ENCODE measurements around the gene NTN3.

- TF ChIP-seq, protein P1, sequence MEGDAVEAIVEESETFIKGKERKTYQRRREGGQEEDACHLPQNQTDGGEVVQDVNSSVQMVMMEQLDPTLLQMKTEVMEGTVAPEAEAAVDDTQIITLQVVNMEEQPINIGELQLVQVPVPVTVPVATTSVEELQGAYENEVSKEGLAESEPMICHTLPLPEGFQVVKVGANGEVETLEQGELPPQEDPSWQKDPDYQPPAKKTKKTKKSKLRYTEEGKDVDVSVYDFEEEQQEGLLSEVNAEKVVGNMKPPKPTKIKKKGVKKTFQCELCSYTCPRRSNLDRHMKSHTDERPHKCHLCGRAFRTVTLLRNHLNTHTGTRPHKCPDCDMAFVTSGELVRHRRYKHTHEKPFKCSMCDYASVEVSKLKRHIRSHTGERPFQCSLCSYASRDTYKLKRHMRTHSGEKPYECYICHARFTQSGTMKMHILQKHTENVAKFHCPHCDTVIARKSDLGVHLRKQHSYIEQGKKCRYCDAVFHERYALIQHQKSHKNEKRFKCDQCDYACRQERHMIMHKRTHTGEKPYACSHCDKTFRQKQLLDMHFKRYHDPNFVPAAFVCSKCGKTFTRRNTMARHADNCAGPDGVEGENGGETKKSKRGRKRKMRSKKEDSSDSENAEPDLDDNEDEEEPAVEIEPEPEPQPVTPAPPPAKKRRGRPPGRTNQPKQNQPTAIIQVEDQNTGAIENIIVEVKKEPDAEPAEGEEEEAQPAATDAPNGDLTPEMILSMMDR (IDR thresholded peaks at IDR 0.05; ENCODE audit: low read depth, low read length, poor library complexity, severe bottlenecking), result no peak
- TF ChIP-seq EZH2phosphoT487 (IDR thresholded peaks at IDR 0.05; ENCODE audit: borderline replicate concordance, low read length), result no peak
These were observed 44.2 kb downstream of the NTN3 start for GRCh38 chr16:2515180-2515851.
